ENCODE results near the gene GRID2IP. TPM values are rescaled to one million over a fixed set of nuclear protein-coding genes. Genes with fewer than 3 reads are reported as not detected.
A peak's percentile ranks its signal among the peaks of the same experiment; 100 is the strongest.

GRID2IP gene
- total RNA-seq, 1 experiment from 2014 or later = 0.03 TPM

GRCh38 chr7:6501586-6502564 is 49.4 kb downstream of the GRID2IP start:
- in situ Hi-C loops (cut with HindIII; ENCODE audit: low pct_unique_long_range_greater_than_20kb, low sequenced_read_pairs) = no loop called here
- DNase-seq (ENCODE audit: low read depth, low spot score) = no peak

- DNase-seq (ENCODE audit: low read depth, low spot score) = no peak
- in situ Hi-C loops (cut with HindIII; ENCODE audit: low pct_unique_long_range_greater_than_20kb, low sequenced_read_pairs) = no loop called here
These were observed 50.6 kb downstream of the GRID2IP start for GRCh38 chr7:6500691-6501090.

- in situ Hi-C loops (cut with HindIII; ENCODE audit: low pct_unique_long_range_greater_than_20kb, low sequenced_read_pairs) = no loop called here
- DNase-seq (ENCODE audit: low read depth, low spot score) = no peak
These were observed 53.3 kb downstream of the GRID2IP start for GRCh38 chr7:6497994-6498393.

- in situ Hi-C loops (cut with HindIII; ENCODE audit: low pct_unique_long_range_greater_than_20kb, low sequenced_read_pairs) = no loop called here
- no peak for DNase-seq (ENCODE audit: low read depth, low spot score)
These were observed 53.7 kb downstream of the GRID2IP start for GRCh38 chr7:6497637-6497905.

- in situ Hi-C loops (cut with HindIII; ENCODE audit: low pct_unique_long_range_greater_than_20kb, low sequenced_read_pairs) = no loop called here
- no peak for DNase-seq (ENCODE audit: low read depth, low spot score)
These were observed 54.2 kb downstream of the GRID2IP start for GRCh38 chr7:6496842-6497636.

GRCh38 chr7:6495597-6496262 is 55.5 kb downstream of the GRID2IP start:
- in situ Hi-C loops (cut with HindIII; ENCODE audit: low pct_unique_long_range_greater_than_20kb, low sequenced_read_pairs) = no loop called here
- DNase-seq (ENCODE audit: low read depth, low spot score) = no peak

GRCh38 chr7:6494365-6494764 is 56.9 kb downstream of the GRID2IP start:
- in situ Hi-C loops (cut with HindIII; ENCODE audit: low pct_unique_long_range_greater_than_20kb, low sequenced_read_pairs) = no loop called here
- DNase-seq (ENCODE audit: low read depth, low spot score) = no peak

- in situ Hi-C loops (cut with HindIII; ENCODE audit: low pct_unique_long_range_greater_than_20kb, low sequenced_read_pairs) = no loop called here
- DNase-seq (ENCODE audit: low read depth, low spot score) = no peak
These were observed 60.1 kb downstream of the GRID2IP start for GRCh38 chr7:6491194-6491593.

- DNase-seq (ENCODE audit: low read depth, low spot score) = peak; percentile 51
- in situ Hi-C loops (cut with HindIII; ENCODE audit: low pct_unique_long_range_greater_than_20kb, low sequenced_read_pairs) = no loop called here
These were observed 61.6 kb downstream of the GRID2IP start for GRCh38 chr7:6489612-6490011.

- in situ Hi-C loops (cut with HindIII; ENCODE audit: low pct_unique_long_range_greater_than_20kb, low sequenced_read_pairs) = no loop called here
- no peak for DNase-seq (ENCODE audit: low read depth, low spot score)
These were observed 64.1 kb downstream of the GRID2IP start for GRCh38 chr7:6487184-6487545.

- no peak for DNase-seq (ENCODE audit: low read depth, low spot score)
- in situ Hi-C loops (cut with HindIII; ENCODE audit: low pct_unique_long_range_greater_than_20kb, low sequenced_read_pairs) = no loop called here
These were observed 64.7 kb downstream of the GRID2IP start for GRCh38 chr7:6486438-6487183.

- DNase-seq (ENCODE audit: low read depth, low spot score) = no peak
- in situ Hi-C loops (cut with HindIII; ENCODE audit: low pct_unique_long_range_greater_than_20kb, low sequenced_read_pairs) = no loop called here
These were observed 68.5 kb downstream of the GRID2IP start for GRCh38 chr7:6482743-6483119.

- in situ Hi-C loops (cut with HindIII; ENCODE audit: low pct_unique_long_range_greater_than_20kb, low sequenced_read_pairs) = no loop called here
- no peak for DNase-seq (ENCODE audit: low read depth, low spot score)
These were observed 69.0 kb downstream of the GRID2IP start for GRCh38 chr7:6482307-6482706.

- no peak for DNase-seq (ENCODE audit: low read depth, low spot score)
- in situ Hi-C loops (cut with HindIII; ENCODE audit: low pct_unique_long_range_greater_than_20kb, low sequenced_read_pairs) = no loop called here
These were observed 69.8 kb downstream of the GRID2IP start for GRCh38 chr7:6481445-6481844.

GRCh38 chr7:6480323-6480660 is 71.0 kb downstream of the GRID2IP start:
- DNase-seq (ENCODE audit: low read depth, low spot score) = no peak
- in situ Hi-C loops (cut with HindIII; ENCODE audit: low pct_unique_long_range_greater_than_20kb, low sequenced_read_pairs) = no loop called here

GRCh38 chr7:6479067-6479466 is 72.2 kb downstream of the GRID2IP start:
- in situ Hi-C loops (cut with HindIII; ENCODE audit: low pct_unique_long_range_greater_than_20kb, low sequenced_read_pairs) = no loop called here
- no peak for DNase-seq (ENCODE audit: low read depth, low spot score)

GRCh38 chr7:6478186-6478585 is 73.1 kb downstream of the GRID2IP start:
- DNase-seq (ENCODE audit: low read depth, low spot score) = no peak
- in situ Hi-C loops (cut with HindIII; ENCODE audit: low pct_unique_long_range_greater_than_20kb, low sequenced_read_pairs) = no loop called here

- in situ Hi-C loops (cut with HindIII; ENCODE audit: low pct_unique_long_range_greater_than_20kb, low sequenced_read_pairs) = no loop called here
- no peak for DNase-seq (ENCODE audit: low read depth, low spot score)
These were observed 74.0 kb downstream of the GRID2IP start for GRCh38 chr7:6477318-6477660.
